B cell (primary cell): Measurements from ENCODE around the gene ZNF106. TPM values are rescaled to one million over a fixed set of nuclear protein-coding genes. Genes with fewer than 3 reads are reported as not detected.

Experiments
- ATAC-seq: fragments of 200-7000 bp; cut with Tn5 transposase; one replicate; pipeline ENCODE4 v1.10.0; 2021; ENCODE audit warnings: low read depth, mild to moderate bottlenecking, moderate number of reproducible peaks, moderate library complexity
- CTCF ChIA-PET: fragments of 350-600 bp; sonication (Branson Sonifier 250); formaldehyde crosslinking; loops from one replicate; lab custom pipeline; 2021; ENCODE audit warnings: antibody characterized with exemption, inconsistent platforms; lab: Charles Lee
- POLR2A ChIA-PET: fragments of 350-600 bp; sonication (Branson Sonifier 250); formaldehyde crosslinking; loops from one replicate; lab custom pipeline; 2021; ENCODE audit warnings: antibody characterized with exemption; lab: Charles Lee
- DNase-seq: peaks from one replicate; pipeline ENCODE4 v3.0.0; 2013
- H2AFZ ChIP-seq: 2 replicates; pipeline ENCODE4 v1.6.1; 2012; ENCODE audit warnings: mild to moderate bottlenecking, low read depth, low read length; ENCODE audit not compliant: insufficient read depth, poor library complexity, severe bottlenecking
- H3K27ac ChIP-seq, 2 donors: 1 replicate in 1 of 2; 2 replicates in 1 of 2; pipeline ENCODE4 v1.5.1; 2012 to 2013; ENCODE audit warnings: low read length in 2 of 2, mild to moderate bottlenecking in 2 of 2, moderate library complexity in 1 of 2
- H3K27me3 ChIP-seq, 4 experiments: fragments of 200-600 bp in 1 of 4; sonication (generic) in 1 of 4; replicated peaks in 1 of 4; 1 replicate in 2 of 4; 2 replicates in 2 of 4; pipeline versions ENCODE4 v1.6.1 to v1.7.0; 2013 to 2016; ENCODE audit warnings: low read length in 3 of 4, mild to moderate bottlenecking in 2 of 4, mixed read lengths in 1 of 4, moderate library complexity in 1 of 4; ENCODE audit not compliant: insufficient read depth in 4 of 4, control insufficient read depth in 3 of 4; ENCODE audit errors: control extremely low read depth in 1 of 4
- H3K36me3 ChIP-seq, 2 experiments: replicated peaks in 1 of 2; 1 replicate in 1 of 2; 2 replicates in 1 of 2; pipeline versions ENCODE4 v1.6.1 to v1.7.1; 2013; ENCODE audit warnings: low read length in 1 of 2; ENCODE audit not compliant: insufficient read depth in 2 of 2, control insufficient read depth in 1 of 2; ENCODE audit errors: control extremely low read depth in 1 of 2, extremely low read depth in 1 of 2
- H3K4me1 ChIP-seq, 2 donors: fragments of 200-600 bp in 1 of 2; sonication (generic) in 1 of 2; 1 replicate in 1 of 2; 2 replicates in 1 of 2; pipeline versions ENCODE4 v1.5.1 to v1.6.1; 2013 to 2017; ENCODE audit warnings: low read length in 2 of 2; ENCODE audit not compliant: control insufficient read depth in 2 of 2, insufficient read depth in 2 of 2
- H3K4me2 ChIP-seq: replicated peaks from 2 replicates; pipeline ENCODE3; 2012; ENCODE audit warnings: mild to moderate bottlenecking, low read depth, low read length; ENCODE audit not compliant: poor library complexity, severe bottlenecking
- H3K4me3 ChIP-seq, 5 experiments: fragments of 200-600 bp in 1 of 5; sonication (generic) in 1 of 5; 1 replicate in 3 of 5; 2 replicates in 2 of 5; pipeline versions ENCODE4 v1.5.1 to v1.7.0; 2011 to 2016; ENCODE audit warnings: low read length in 4 of 5, mild to moderate bottlenecking in 4 of 5, low read depth in 2 of 5, control low read depth in 1 of 5, moderate library complexity in 1 of 5; ENCODE audit not compliant: insufficient read depth in 1 of 5; ENCODE audit errors: control extremely low read depth in 1 of 5, extremely low read depth in 1 of 5
- H3K79me2 ChIP-seq: fragments of 200-600 bp; sonication (generic); one replicate; pipeline ENCODE4 v1.6.0; 2016; ENCODE audit warnings: low read length; ENCODE audit not compliant: control insufficient read depth, insufficient read depth
- H3K9ac ChIP-seq: fragments of 200-600 bp; sonication (generic); 2 replicates; pipeline ENCODE4 v1.6.1; 2017; ENCODE audit warnings: mild to moderate bottlenecking, low read length, moderate library complexity
- H3K9me3 ChIP-seq, 3 donors: one replicate each; pipeline versions ENCODE4 v1.6.1 to v1.7.1; 2013; ENCODE audit warnings: low read length in 2 of 3; ENCODE audit not compliant: control insufficient read depth in 2 of 3, insufficient read depth in 1 of 3; ENCODE audit errors: control extremely low read depth in 1 of 3
- H4K20me1 ChIP-seq: 2 replicates; pipeline ENCODE4 v1.6.0; 2012; ENCODE audit warnings: mild to moderate bottlenecking, low read length; ENCODE audit not compliant: insufficient read depth, control insufficient read depth, poor library complexity, severe bottlenecking
- H3K27ac Mint-ChIP-seq: one replicate; pipeline ENCODE4 v1.8.0; 2021; ENCODE audit warnings: mixed read lengths
- H3K27me3 Mint-ChIP-seq: one replicate; pipeline ENCODE4 v1.8.0; 2021; ENCODE audit warnings: mixed read lengths
- H3K4me1 Mint-ChIP-seq: one replicate; pipeline ENCODE4 v1.8.0; 2021; ENCODE audit warnings: mixed read lengths
- H3K4me3 Mint-ChIP-seq: one replicate; pipeline ENCODE4 v1.8.0; 2021; ENCODE audit warnings: mixed read lengths
- H3K9me3 Mint-ChIP-seq: one replicate; pipeline ENCODE4 v1.8.0; 2022; ENCODE audit warnings: mixed read lengths; ENCODE audit not compliant: insufficient read depth
- EZH2 ChIP-seq: IDR thresholded peaks from 2 replicates; pipeline ENCODE4 v1.6.1; 2012; ENCODE audit warnings: borderline replicate concordance, low read depth, mild to moderate bottlenecking, moderate library complexity, low read length; ENCODE audit not compliant: insufficient read depth, poor library complexity, severe bottlenecking
- WGBS: methylation state at CpG from one replicate; pipeline ENCODE4 v1.1.5; 2013; ENCODE audit warnings: missing lambda C conversion rate; ENCODE audit not compliant: insufficient coverage; 5-methylcytosine and 5-hydroxymethylcytosine counted together
- intact Hi-C: fragments of 100-400 bp; cut with micrococcal nuclease; formaldehyde crosslinking; loops from one replicate; pipeline ENCODE4 v1.10.0; 2022
- polyA plus RNA-seq: library from polyadenylated mRNA; depleted of rRNA; stranded (reverse); fragments of >200 nt; gene quantifications from 2 replicates; pipeline ENCODE4 v1.2.3, GENCODE V29; 2012
- total RNA-seq, 2 donors: library from RNA; stranded (reverse); fragments of 120-200 nt in 1 of 2; gene quantifications; 1 replicate in 1 of 2; 2 replicates in 1 of 2; pipeline versions ENCODE4 v1.2.3 to v1.2.4, GENCODE V29; 2013 to 2022
- TF ChIP-seq, protein P1 (sequence below): fragments of 200-600 bp; IDR thresholded peaks from one replicate; pipeline ENCODE4 v1.8.0; 2022; ENCODE audit warnings: antibody characterized with exemption, mild to moderate bottlenecking

ZNF106 gene
- total and polyA plus RNA-seq, 2 donors (not counting 1 experiment from before 2014, with no cell fraction given) = 10.1 to 51.4 TPM

DNA sequence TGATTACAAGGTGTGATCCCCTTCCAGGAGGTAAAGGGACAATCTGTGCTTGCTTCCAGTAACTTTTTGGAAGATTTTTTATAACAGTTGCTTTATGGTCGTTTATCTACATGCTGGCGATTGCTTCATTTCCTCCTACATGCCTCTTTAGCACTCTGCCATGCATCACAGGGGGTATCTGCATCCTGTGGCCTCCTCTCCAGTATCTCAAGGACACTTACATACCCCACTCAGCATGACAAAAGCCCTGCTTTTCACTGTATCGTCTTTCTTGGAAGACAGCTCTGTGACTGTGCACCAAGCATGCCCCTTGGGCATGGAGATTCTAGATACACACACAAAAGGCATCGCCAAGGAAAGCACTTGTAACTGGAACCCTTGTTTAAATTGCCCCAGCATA lies 106.3 kb downstream of the ZNF106 start:
- Histone ChIP-seq H3K4me2 (no peak overlapping the region), H3K36me3 (peaks cover 0 to 18% of the 10 kb centered on the region in 2 experiments), H3K27ac (no peak overlapping the region), H3K9ac (no peak overlapping the region), H3K4me1 (no peaks in the 10 kb centered on the region), H3K27me3 (no peaks in the 10 kb centered on the region), H2AFZ (no peak overlapping the region), H3K9me3 (no peaks in the 10 kb centered on the region), H3K4me3 (no peak overlapping the region), H3K79me2 (no peaks in the 10 kb centered on the region), H4K20me1 (no peaks in the 10 kb centered on the region)
- 70% methylated on average over 4 of the region's 4 CpGs for WGBS
- TF ChIP-seq, protein P1, sequence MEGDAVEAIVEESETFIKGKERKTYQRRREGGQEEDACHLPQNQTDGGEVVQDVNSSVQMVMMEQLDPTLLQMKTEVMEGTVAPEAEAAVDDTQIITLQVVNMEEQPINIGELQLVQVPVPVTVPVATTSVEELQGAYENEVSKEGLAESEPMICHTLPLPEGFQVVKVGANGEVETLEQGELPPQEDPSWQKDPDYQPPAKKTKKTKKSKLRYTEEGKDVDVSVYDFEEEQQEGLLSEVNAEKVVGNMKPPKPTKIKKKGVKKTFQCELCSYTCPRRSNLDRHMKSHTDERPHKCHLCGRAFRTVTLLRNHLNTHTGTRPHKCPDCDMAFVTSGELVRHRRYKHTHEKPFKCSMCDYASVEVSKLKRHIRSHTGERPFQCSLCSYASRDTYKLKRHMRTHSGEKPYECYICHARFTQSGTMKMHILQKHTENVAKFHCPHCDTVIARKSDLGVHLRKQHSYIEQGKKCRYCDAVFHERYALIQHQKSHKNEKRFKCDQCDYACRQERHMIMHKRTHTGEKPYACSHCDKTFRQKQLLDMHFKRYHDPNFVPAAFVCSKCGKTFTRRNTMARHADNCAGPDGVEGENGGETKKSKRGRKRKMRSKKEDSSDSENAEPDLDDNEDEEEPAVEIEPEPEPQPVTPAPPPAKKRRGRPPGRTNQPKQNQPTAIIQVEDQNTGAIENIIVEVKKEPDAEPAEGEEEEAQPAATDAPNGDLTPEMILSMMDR = no peak
- no peak for TF ChIP-seq EZH2
- Mint-ChIP-seq H3K27me3 (no peaks in the 10 kb centered on the region), H3K9me3 (no peaks in the 10 kb centered on the region), H3K4me1 (no peaks in the 10 kb centered on the region), H3K4me3 (no peak overlapping the region), H3K27ac (no peak overlapping the region)
- ChIA-PET POLR2A (no interaction called here), CTCF (interaction anchor here (1.1 kb wide), 1 partner anchor 8 kb away, joined by 6 read pairs; no protein-coding TSS in a partner anchor)
- DNase-seq (no peak), ATAC-seq (no peak)
- intact Hi-C loops = no loop called here

DNA sequence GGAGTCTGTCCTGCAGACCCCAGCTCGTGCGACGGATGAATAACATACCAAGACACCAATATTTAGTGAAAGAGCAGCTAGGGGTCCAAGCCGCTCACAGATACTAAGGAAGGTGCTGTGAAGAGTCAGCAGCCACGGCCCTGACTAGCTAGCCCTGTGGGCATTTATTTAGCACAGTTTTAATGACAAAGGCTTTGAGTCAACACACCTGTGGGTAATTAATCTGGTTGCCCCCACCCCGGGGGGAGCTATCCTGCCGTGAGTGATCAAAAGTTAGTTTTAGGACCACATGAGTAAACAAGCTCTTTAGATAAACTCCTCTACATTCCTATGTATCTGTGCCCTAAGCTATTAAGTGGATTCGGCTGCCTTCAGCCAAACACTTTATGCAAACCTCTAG lies 112.9 kb downstream of the ZNF106 start:
- Histone ChIP-seq H3K9me3 (peaks cover 3 to 7% (median 5%) of the 10 kb centered on the region in 3 donors), H3K9ac (no peak overlapping the region), H4K20me1 (no peaks in the 10 kb centered on the region), H3K4me2 (no peak overlapping the region), H3K79me2 (no peaks in the 10 kb centered on the region), H2AFZ (no peak overlapping the region), H3K36me3 (peaks cover 3 to 4% of the 10 kb centered on the region in 2 experiments), H3K27me3 (no peaks in the 10 kb centered on the region), H3K4me3 (no peak overlapping the region), H3K4me1 (no peaks in the 10 kb centered on the region), H3K27ac (no peak overlapping the region)
- intact Hi-C loops = no loop called here
- POLR2A ChIA-PET = no interaction called here
- H3K4me1 Mint-ChIP-seq = no peaks in the 10 kb centered on the region
- H3K27ac Mint-ChIP-seq = no peak overlapping the region
- ATAC-seq (no peak), DNase-seq (no peak)
- no peak overlapping the region for H3K4me3 Mint-ChIP-seq
- peaks cover 11% of the 10 kb centered on the region for H3K9me3 Mint-ChIP-seq
- no peak for TF ChIP-seq EZH2
- TF ChIP-seq, protein P1 = no peak
- 100% methylated on average over 1 of the region's 8 CpGs for WGBS
- no peaks in the 10 kb centered on the region for H3K27me3 Mint-ChIP-seq
- CTCF ChIA-PET = no interaction called here
